NCI-H2171 treated with DMSO at 0.1 percent for 48 hours (cell line): ENCODE data around the gene HRH1.
"Not testable (repeated sequence)": the region's sequence is repeated elsewhere in the genome, so short reads cannot be mapped to it uniquely, and the experiment has no call there.

Experiments used
- DNase-seq: peaks from one replicate; lab custom pipeline; 2025; lab: John Stamatoyannopoulos, UW

Gene HRH1

DNA sequence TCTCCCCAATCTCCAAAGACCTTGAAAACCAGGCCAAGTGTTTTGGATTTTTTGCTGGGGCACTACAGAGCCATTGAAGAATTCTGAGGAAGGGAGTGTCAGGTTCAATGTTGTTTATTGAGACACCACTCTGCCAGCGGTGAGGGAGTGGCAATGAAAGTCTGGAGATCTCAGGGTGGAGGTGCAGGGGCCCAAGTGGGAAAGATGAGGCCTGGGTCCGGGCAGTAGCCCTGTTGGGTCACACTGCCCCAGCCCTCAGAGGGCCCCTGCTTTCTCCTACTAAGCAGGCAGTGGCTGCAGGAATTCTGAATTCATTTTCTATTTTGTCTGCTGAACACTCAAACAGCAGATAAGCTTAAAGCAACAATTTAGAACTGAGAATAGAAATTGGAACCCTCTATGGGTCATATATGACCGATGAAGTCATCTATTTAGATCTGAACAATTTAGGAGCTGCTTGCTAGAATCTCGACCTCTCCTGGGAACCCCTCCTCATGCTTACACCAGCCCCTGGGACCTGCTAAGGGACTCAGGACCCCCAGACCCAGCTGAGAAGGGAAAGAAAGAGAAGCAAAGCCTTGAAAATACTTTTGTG, 17.9 kb downstream of the HRH1 start:
- no peak for DNase-seq

DNA sequence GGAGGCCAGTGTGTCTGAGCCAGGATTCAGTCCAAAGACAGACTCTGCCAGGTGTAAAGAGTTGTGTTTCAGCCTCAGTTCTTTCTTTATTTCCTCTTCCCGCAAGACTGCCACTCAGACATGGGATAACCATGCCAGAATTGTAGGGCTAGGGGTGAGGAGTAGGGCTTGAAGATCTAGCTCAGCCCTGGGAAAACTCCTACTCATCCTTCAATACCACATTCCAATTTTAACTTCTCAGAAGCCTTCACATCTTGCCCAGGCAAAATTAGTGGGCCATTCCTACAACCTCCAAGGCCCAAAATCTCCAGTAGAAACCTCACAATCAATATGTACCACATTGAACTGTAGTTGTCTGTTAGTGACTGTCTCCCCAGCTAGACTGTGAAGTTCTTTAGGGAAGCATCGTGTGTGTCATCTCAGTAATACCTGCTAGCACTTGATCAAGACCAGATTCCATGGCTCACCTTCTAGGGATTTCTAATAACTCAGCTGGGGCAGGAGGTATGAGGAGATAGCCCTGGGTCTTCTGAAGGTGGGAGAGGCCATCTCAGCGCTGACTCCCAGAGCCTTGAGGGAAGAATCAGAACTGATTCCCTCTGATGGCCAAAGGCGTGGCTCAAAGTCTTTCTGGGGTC, 19.7 kb downstream of the HRH1 start:
- DNase-seq = no peak

- DNase-seq = no peak
These were observed 24.1 kb downstream of the HRH1 start for GRCh38 chr3:11178421-11178820.

DNA sequence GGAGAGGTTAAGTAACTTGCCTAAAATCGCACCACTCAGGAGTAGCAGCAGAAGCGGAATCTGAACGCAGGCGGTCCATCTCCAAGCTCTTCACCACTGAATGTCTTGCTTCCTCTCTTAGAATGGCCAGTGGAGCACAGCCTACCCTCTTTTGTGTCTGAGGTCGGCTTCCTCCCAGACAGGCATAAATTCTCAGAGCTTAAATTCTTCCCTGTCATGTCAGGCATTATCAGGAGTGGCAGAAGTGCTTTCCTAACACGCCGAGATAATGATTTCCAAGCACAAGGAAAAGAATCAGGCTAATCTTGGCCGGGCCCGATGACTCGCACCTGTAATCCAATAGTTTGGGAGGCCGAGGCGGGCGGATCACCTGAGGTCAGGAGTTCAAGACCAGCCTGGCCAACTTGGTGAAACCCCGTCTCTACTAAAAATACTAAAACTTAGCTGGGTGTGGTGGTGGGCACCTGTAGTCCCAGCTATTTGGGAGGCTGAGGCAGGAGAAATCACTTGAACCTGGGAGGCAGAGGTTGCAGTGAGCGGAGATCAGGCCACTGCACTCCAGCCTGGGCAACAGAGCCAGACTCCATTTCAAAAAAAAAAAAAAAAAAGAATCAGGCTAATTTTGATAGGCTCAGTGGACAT, 30.2 kb downstream of the HRH1 start:
- DNase-seq = not testable (repeated sequence)

DNA sequence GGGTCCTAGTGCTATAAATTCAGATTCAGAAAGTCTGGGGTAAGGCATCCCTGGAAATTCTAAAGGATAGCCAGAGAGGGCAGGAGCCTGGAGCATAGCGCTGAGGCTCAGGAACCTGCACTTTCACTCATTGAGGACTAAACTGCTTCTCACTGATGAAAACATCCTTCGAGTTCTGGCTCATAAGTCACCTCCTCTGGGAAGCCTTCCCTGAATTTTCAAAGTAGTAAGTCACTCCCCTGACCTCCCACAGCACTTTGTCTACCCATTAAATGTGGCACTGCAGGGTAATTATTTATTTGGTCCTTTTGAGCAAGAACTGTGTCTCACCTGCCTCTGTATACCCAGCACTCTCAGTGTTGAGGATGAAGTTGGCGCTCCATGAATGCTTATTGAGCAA, 30.9 kb downstream of the HRH1 start:
- no peak for DNase-seq

DNA sequence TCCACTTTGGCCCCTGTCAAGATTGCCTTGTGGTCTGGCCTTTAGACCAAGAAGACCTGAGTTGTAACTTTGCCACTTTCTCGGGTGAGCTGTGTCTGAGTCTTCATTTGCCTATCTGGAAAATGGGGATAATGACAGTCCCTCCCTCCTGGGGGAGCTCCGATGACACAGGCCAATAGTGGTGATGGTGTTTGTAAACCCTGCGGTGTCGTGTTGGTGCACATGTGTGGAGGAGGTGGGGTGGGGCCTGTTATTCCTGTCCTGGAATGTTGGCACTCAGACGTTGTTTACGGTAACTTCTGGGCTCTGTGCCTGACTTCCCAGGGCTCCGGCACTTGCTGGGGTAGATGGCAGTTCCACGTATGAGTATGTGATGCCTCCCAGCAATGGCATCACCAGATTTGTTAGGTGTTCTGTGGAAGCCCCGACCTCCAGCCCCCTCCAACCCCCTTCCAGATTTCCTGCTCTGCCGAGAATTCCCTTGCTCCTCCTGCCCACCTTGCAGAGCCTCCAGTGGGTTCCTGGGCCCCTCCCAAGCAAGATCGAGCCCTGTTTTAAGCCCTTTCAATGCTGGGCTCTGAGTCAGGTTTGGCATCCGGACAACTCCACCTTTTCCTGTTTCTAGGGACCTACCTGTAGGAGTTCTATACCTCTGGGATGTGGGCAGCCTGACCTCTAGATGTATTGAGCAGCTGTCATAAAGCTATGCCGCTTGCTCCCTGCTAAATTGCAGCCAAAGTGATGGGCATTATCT, 31.4 kb downstream of the HRH1 start:
- no peak for DNase-seq

- DNase-seq = no peak
These were observed 32.0 kb downstream of the HRH1 start for GRCh38 chr3:11186318-11186692.

DNA sequence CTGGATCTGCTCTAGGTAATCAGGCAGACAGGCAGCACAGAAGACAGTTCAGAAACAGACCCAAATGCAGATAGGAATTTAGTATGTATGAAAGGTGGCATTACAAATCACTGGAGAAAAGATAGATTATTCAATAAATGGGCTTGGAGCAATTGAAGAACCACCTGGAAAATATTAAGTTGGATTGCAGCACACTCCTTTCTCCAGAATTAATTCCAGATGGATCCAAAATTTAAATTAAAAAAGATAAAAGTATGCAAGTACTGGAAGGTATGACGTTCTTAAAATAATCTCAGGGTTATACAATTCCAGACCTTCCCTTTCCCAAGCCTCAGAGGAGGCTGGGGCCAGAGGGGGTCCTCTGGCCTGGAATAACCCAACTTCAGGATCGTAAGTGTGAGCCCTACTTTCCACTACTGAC, 32.5 kb downstream of the HRH1 start:
- no peak for DNase-seq

DNA sequence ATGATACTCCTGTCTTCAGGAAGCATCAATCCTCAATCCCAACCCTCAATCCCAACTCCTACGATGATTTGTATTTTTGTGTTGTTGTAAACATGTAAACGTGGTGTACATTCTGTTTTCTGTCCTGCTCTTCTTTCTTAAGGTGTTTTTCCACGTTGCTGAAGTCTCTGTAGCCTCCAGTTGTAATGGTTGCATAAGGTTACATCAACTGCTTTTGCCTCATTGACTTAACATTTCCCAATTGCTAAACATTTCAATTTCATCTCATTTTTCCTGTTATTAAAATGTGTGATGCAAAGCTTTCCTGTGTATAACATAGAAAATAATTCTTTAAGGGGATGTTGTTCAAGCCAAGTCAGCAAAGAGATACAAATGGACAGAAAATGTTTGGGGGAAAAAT, 33.4 kb downstream of the HRH1 start:
- DNase-seq = no peak

- no peak for DNase-seq
These were observed 33.9 kb downstream of the HRH1 start for GRCh38 chr3:11188231-11188630.

- peak; percentile 39 for DNase-seq
These were observed 40.9 kb downstream of the HRH1 start for GRCh38 chr3:11195201-11195600.

- no peak for DNase-seq
These were observed 41.5 kb downstream of the HRH1 start for GRCh38 chr3:11195721-11196332.

DNA sequence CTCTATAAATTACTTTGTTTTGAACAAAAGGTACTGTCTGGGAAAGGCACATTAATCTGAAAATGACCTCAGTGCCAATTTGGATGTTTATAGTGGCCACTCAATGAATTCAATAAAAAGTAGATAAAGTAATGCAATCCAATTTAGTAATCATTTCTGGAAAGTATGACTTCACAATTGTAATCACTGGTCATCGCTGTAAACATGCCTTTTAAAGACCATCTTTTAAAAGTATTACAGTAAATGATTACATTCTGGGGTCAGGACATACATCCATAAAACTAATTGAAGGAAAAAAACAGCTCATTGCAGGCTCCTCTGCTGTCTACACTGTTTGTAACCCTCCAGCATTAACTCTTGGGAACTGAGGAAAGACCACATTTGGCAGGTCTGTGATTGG, 43.2 kb downstream of the HRH1 start:
- DNase-seq = no peak

DNA sequence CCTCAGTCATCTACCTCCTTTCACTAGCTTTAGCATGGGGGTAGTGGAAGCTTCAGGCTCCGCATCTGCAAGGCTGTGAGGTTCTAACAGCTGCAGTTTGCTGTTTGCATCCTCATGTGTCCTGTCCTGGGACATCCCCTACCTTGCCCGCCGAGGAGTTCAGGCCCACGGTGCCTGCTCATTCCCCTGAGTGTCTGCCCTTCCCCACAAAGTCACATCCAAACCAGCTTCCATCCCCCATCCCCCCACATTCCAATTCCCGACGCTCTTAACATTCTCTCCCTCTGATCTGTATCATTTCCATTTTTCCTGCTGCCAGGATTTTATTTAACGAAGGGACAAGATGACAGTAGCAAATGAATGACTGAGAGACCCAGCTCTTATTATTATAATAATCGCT, 43.8 kb downstream of the HRH1 start:
- no peak for DNase-seq

DNA sequence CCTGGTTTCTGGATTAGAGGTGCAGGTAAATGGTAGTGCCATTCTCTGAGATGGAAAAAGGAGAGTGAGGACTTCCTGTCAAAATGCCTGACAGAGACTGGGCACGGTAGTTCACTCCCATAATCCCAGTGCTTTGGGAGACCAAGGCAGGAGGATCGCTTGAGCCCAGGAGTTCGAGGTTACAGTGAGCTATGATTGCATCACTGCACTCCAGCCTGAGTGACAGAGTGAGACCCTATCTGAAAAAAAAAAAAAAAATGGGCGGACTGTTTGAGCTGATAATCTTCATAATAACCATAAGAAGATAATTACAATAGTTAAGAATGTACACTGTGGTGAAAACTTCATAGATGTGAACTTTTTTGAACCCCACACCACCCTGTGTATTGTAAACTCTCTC, 44.2 kb downstream of the HRH1 start:
- no peak for DNase-seq

DNA sequence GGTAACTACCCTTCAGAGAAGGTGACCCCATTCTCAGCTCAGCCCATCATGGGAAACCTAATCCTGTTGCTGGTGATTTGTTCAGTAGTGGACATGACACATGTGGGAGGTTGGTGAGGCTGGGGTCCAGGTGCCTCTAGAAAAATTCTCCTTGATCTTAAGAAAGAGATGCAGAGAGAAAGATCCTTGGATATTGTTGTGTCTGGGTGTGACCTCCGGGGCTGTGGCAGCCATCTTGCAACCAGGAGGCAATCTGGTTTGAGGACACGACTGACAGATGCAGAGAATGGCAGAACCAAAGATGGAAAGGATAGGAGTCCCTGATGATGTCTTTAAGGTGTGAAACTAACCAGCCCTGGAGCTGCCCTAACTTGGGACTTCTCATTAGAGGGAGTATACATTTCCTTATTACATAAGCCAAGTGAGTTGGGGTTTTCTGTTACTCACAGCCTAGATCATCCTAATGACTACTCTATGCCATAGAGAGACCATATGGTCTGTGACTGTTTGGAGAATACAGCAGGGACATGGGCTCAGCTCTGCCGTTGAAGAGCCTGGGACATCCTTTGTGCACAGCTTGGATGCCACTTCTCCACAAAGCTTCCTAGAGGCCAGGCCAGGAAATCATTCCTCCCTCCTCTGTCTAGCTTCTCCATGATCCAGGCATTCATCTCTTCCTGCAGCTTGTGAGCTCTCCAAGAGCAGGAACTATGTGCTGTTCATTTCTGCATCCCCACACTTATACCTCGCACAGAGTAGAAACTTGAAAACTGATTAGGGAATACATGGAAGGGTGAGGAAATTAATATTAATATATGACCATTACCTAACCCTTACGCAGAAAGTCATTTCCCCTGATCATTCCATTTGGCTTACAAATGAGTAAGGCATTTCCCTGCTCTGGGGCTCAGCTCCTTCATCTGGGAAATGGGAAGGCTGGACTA, 45.9 kb downstream of the HRH1 start:
- DNase-seq = peak; percentile 19

- no peak for DNase-seq
These were observed 47.1 kb downstream of the HRH1 start for GRCh38 chr3:11201251-11202019.

DNA sequence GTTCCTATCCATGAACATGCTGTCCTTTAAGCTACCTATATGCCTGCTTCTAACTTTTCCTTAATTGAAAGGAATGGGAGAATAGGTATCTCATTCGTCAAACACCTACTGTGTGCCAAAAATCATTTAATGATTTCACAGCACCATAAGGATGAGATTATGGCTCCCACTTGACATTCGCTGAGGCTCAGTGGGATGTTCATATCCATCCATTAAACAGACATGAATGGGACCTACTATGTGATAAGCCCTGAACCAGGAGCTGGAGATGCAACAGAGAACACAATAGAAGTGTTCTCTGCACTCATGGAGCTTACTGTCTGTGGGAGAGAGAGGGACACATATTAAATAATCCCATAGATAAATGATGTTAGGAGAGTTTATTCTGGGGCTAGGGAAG, 49.7 kb downstream of the HRH1 start:
- no peak for DNase-seq

DNA sequence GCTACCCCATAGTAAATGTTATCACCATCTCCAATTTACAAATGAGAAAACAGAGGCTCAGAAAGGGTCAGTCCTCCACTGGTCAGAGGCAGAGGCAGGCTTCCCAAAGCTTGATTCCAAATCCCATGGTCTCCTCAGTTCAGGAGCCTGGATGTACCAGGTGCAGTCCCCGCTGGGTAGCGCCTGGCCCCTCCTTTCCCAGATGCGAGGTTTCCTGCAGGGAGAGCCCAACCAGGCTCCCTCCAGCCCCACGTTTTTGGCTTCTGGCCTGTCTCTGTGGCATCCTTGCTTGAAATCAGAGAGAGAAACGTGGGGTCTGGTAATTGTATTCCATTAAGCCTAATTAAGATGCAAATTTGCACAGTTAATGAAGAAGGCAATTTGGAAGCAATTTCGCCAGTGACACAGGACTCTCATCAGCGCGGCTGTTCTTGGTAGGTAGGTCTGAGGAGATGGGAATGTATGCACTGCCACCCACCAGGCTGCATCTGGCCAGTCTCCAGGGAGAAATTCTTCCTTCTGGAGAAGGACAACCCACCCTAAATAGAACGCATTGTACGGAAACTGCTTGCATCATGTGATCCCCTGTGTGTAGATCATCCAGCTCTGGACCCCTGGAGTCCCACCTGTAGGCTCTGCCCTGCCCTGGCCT, 50.5 kb downstream of the HRH1 start:
- peak; percentile 36 for DNase-seq

GRCh38 chr3:11205881-11206280, 51.6 kb downstream of the HRH1 start:
- DNase-seq = peak; percentile 1
